ENCODE measurements around the gene FUOM.

Gene FUOM

DNA sequence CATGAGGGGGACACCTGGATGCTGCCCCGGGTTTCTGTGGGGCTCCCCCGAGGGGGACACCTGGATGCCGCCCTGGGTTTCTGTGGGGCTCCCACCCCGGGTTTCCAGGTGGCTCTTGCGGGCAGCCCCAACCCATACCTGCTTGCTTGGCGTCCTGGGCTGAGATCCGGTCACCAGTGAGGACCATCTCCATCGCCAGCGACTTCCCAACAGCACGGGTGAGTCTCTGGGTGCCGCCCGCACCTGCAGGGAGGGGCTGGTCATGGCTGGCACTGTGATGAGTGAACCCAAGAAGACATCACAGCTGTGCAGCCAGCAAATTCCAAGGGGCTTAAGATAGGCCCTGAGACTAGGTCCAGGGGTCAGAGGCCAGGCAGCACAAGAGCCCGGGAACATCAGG lies 8.9 kb upstream of the FUOM start:
- DNase-seq (ENCODE audit: low read depth), result no peak

DNA sequence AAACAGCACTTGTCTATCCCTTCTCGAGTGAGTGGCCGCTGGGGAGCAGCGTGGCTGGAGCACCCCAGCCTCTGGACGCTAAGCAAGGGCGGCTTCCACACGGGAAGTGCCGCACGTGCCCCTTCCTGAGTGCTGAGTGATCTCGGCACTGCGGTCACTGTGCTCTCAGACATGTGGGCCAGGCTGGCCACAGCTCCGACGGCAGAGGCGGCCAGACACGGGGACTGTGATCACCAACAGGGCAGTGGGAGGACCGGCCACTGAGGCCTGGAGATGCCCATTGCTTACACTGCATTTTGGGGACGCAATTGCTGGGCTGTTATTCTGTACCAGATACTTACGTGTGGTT lies 8.3 kb upstream of the FUOM start:
- DNase-seq (ENCODE audit: low read depth), result no peak

DNA sequence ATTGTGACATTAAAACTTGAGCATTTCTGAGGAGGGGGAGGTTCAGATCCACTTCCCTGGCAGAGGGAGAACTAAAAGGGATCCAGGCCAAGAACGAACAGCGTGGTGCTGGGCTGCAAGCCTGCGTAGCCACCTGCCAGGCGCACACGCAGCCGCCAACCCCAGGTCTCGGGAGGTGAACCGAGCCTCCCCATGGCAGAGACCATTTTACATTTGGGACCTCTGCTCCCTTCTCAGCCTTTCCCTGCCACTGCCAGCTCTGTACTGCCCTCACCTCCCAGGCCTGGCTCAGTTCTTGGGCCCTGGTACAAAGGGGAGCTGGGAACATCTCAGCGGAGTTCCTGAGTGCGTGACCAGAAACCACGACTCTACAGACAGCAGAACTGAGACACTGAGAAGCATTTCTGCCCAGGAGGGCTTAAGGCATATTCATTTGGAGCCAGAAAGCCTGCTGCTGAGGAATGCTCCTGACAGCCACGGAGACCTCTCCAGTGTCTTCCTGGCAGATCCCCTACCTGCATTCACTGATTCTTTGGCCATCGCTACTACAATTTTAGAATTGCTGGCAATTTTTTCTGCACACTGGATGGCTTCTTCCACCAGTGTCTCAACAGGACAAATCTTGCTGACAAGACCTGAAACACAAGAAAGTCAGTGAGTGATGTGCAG lies 7.8 kb upstream of the FUOM start:
- no peak for DNase-seq (ENCODE audit: low read depth)

DNA sequence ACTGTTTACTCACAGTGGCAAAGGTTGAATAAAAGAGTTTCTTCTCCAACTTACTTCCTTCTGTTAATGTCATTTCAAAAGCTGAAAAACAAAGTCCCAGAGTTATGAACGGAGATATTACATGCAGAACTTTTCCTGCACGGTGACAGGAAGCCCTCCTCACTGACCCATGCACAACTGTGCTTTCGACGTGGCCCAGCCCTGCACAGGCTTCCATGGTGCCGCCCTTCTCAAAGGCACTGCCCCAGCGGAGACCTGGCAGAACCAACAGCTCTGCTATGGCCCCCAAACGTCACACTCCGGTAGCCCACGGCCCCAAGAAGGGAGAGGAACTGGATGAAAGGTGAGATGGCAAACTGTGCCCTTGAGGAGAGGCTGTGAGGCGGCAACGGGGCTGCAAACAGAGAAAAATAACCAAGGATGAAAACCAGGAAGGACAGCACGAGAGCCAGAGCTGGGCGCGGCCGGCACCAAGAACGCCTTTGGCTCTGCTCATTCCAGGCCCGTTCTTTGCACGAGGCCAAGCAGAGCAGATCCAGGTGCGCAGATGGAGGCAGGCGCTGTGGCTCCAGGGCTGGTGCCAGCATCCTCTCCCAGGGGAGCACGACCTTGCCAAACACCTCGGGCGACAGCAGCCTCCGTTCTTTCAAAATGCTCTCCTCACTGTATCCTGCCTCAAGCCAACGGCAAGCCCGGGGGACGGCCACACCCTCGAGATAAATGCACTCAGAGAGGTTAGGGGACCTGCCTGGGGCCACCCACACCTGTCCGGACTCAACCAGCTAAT lies 7.0 kb upstream of the FUOM start:
- DNase-seq (ENCODE audit: low read depth), result no peak

DNA sequence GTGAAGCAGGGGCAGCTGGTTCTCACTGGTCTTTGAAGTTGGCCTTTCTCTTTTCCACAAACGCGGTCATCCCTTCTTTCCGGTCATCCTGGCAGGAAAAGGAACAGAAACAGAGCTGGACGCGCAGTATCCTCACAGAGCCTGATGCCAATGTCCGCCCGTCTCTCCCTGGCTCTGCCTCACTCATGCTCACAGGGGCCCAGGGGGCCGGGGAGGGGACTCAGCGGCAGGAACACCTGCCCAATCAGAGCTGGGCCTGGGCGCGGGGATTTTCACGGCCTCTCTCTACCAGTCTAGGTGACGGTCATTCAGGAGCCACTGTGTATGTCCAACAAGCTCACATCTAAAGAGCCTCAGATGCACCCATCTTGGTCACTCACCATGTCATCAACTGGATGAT lies 5.0 kb upstream of the FUOM start:
- no peak for DNase-seq (ENCODE audit: low read depth)

DNA sequence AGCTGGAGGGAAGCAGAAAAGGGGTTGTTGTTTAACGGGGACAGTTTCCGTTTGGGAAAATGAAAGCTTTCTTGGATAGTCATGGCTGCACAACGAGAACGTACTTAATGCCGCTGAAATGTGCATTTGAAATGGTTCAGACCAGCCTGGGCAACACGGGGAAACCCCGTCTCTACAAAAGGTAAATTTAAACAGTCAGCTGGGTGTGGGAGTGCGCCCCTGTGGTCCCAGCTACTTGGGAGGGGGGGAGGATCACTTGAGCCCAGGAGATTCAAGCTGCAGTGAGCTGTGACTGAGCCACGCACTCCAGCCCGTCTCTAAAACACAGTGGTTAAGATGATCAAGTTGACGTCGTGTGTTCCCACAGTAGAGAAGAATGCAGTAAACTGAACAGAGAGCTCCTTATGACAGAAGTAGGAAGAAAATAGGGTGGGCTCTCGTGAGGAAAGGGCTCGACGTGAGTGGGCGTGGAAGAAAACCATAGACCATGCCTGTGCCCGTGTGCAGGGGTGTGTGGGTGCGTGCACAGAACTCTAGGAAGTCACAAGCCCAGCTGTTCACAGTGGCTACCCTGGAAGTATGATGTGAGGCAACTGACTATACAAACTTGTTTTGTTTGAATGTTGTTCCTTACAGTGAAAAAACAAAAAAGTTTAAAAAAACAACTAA lies 4.1 kb upstream of the FUOM start:
- DNase-seq (ENCODE audit: low read depth), result no peak

DNA sequence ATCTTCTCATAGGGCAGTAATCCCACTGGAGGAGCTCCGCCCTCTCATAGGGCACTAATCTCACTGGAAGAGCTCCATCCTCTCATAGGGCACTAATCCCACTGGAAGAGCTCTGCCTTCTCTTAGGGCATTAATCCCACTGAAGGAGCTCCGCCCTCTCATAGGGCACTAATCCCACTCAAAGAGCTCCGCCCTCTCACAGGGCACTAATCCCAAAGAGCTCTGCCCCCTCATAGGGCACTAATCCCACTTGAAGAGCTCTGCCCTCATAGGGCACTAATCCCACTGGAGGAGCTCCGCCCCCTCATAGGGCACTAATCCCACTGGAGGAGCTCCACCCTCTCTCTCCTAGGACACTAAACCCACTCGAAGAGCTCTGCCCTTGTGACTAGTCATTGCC lies 3.4 kb upstream of the FUOM start:
- DNase-seq (ENCODE audit: low read depth), result no peak

DNA sequence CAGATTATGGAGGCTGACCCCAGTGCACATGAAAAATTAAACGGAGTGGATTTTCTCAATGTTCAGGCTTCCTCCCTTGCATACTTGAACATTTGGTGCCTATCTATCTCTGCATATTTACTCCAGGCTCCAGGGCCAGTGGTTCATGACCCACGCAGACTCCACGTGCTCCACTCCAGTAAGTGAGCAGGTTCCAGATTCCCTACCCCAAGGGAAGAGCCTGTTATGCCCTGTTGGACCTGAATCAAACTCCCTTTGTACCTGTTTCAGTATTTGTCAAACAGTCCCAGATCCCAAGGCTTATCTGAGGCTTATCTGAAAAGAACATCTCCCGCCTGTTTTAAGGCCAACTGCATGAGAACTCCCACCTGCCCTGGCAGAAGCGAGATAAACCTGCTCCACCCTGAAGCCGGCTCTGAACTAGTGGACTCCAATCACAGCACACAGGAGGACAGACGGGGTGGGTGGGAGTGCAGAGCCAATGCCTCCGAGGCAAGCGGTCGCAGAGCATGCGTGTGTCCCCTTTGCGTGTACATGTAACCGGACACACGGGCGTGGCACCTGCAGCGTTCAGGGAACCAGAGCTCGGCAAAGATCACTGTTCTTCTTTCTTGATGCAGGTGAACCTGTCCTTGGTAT lies 2.3 kb upstream of the FUOM start:
- no peak for DNase-seq (ENCODE audit: low read depth)

DNA sequence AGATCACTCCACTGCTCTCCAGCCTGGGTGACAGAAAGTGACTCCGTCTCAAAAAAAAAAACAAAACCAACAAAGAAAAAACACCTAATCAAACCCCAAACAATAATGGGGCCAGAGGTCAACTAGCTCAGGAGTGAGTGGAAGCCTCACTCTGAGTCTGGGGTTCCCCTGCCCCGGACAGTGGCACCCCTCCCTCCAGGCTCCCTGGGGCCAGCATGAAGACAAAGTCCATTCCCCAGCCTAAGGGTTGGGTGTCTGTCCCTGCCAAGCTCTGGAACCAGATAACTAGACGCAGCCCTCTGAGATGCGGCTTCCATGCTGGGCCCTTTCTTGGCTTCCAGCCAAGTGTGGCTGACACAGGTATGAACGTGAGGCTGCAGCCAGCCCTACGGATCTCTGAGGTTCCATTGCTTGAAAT lies 1.7 kb upstream of the FUOM start:
- no peak for DNase-seq (ENCODE audit: low read depth)

DNA sequence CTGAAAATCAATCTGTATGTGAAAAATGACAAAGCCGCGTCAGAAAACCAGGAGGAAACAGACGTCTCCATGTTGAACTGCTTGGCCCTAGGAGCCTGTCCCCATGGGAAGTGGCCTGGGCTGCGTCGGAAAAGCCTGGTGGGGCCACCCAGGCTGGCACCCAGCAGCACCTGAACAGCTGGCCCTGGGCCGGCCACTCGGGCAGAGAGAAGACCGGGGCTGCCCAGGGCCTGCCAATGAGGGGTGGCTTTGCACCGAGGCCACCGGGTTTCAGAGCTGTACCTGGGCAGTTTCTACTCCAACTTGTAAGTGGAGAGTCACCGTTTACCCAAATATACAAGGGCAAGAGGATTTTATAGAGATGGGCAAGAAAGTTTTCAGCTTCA lies 1.1 kb upstream of the FUOM start:
- DNase-seq (ENCODE audit: low read depth), result no peak

DNA sequence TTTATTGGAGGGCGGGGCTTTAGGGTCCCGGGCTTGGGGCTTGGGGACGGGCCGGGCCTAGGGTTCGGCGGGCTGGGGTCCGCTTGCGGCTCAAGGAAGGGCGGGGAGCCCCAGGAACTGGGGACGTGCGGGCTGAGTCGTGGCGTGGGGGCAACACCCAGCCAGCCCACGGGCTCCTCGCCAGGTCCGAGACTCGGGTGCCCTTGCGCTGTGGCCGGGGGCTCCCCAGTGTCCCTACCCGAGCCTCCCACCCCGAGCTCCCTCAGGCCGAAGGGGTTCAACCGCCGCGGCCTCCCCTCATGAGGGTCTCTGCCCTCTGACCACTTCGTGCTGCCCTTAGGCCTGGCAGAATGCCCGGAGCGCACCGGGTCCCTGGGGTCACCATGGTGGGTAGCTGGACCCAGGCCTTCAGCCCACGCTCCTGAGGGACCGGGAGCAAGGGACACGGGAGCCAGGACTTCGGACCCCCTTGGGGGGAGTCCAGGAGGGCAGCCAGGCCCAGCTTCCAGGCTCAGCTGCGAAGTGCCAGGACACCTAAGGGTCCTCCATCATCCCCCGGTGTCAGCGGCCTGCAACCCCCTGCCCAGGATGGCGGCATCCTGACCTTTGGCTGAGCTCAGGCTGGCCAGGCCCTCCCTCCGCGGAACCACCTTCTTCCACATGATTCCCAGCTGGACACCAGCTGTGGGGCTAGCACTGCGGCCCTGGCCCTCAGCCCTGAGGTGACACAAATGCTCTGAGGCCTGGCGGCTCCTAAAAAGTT lies 524 bp upstream of the FUOM start:
- DNase-seq (ENCODE audit: low read depth), result no peak

DNA sequence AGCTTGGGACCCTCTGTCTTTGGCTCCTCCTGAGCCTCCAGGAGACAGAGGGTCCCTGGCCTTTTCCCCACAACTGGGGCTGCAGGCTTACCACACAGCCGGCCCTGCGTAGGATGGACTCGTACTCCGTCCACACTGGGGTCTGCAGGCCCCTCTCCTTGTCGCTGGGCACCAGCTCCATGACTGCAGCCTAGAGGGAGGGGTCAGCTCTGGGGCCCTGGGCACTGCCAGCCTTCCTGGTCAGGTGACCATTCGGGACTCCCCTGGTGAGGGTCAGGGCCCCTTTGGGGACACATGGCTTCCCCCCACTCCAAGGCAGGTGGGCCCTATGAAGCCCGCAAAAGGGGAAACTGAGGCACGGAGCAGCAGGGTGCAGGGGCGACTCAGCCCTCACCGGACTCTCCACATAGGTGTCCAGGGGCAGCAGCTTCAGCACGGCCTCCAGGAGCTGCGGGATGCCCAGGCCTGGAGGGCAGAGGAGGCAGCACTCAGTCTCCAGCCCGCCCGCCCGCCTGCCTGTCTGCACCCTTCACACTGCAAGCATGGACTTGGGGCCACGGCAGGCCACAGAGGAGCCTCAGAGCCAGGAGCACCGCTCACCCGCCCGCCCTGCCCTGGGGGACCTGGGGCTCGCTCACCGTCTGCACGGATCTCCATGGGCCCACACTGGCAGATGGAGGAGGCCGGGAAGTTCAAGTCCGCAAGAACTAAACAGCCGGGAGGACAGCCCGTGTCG lies 1.1 kb downstream of the FUOM start:
- DNase-seq (ENCODE audit: low read depth), result no peak

DNA sequence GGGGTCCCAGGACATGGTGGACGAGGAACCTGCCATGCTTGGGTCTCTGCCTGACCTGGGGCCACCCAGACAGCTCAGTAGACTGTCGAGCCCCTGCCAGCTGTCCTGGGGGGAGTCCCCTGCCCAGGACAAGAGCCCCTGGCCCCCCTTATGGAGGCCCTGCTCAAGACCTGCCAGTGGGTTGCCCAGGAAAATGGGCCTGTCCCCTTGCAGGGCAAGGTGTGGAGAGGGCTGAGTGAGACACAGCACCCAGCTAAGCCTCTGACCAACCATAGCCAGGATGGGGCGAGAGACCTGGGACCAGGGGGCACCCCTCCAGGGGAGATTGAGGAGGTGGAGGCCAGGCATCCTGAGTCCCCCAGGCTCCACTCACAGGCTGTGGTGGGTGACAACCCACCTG lies 1.8 kb downstream of the FUOM start:
- DNase-seq (ENCODE audit: low read depth), result no peak

DNA sequence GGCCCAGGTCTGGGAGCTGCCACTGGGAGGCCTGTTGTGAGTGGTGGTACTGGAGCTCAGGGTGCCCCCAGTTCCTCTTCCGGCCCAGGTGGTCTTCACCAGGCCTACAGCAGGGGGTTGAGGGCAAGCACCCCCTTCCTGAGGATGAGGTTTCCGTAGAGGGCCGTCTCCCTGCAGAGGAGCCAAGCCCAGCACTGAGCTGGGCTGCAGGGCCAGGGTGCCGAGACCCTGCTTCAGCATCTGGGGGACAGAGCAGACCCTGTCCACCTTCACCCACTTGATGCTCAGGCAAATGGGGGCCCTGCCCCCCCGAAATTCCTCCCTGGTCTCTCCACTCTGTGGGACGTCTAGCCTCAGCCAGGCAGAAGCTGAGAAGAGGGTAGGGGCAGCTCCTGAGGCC lies 2.6 kb downstream of the FUOM start:
- DNase-seq (ENCODE audit: low read depth), result no peak

DNA sequence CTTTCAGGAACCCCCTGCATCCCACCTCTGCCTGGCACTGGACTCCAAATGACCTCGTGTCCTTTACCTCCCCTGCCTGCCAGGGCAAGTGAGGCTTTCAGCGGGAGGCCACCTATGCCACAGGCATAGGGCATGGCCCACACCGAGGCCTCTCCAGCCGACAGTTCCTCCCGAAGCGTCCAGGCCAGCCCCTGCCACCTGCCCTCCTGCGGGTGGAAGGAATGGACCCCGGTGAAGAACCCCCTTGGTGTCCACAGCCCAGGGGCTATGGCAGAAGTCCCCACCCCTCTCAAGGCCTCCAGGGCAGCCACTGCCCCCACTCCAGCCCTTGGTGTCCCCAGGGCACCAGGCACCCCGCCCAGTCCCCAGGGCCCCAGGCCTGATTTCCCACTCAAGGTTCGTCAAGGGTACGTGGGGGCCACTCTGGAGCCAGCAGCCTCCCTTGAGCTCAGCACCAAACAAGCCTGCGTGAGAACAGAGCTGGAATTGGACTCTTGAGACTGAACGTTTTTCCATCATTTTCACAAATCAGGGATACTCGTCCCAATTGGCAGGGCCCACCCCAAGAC lies 3.1 kb downstream of the FUOM start:
- no peak for DNase-seq (ENCODE audit: low read depth)

DNA sequence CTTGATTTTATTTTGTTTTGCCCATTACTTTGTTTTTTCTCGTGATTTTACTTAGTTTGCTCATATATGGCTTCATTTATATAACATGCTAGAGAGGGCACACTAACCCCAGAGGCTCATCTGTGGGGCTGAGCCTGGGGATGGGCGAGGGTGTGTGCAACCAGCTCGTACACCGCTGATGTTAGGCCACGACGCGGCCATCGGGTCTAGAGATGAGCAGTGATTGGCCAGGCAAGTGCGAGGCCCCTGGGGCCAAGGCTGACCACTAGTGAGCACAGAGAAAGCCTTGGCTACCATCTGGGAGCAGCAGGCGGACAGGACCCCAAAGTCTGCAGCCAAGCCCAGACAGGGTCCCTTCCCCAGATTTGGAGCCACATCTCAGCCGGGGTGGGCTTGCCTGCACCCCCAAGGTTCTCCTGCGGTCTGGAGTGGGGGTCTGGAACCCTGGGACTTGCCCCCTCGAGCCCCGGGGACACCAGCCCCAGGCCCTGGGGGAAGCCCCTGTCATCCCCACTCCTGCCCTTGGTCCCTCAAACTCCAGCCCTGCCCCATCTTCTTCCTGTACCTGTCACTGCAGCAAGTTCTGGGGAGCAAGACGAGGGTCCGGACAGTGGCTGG lies 3.7 kb downstream of the FUOM start:
- DNase-seq (ENCODE audit: low read depth), result no peak

DNA sequence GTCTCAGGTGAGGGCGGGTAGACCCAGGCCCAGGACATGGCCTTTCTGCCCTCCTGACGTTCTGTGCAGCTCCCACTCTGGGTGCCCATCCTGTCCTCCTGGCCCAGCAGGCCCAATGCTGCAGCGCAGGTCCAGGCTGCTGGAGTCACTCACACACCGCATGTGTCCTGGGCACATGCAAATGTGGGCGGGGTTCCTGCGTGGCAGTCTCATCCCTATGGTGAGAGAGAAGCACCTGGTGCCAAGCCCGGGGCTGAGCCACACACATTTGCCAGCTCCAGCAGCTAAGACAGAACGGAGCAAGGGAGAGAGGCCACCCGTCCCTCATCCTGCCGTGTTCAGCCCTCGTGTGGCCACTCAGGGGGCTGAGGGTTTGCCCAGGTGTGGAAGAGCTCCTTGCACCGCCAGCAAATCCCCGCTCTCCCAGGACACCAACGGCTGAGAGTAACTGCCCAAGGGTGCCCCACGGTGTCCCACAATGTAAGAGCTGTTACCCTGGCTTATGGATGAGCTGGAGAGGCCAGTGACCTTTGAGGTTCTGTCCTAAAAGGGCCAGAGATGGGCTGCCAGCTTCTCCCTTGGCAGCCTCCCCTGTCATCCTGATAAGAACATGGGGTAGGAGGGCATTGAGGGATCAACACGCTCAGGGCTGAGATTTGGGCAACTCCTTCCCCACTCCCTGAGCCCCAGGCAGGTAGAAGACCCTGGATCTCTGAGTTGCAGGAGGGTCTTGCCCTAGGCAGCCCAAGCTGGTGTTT lies 4.4 kb downstream of the FUOM start:
- no peak for DNase-seq (ENCODE audit: low read depth)

DNA sequence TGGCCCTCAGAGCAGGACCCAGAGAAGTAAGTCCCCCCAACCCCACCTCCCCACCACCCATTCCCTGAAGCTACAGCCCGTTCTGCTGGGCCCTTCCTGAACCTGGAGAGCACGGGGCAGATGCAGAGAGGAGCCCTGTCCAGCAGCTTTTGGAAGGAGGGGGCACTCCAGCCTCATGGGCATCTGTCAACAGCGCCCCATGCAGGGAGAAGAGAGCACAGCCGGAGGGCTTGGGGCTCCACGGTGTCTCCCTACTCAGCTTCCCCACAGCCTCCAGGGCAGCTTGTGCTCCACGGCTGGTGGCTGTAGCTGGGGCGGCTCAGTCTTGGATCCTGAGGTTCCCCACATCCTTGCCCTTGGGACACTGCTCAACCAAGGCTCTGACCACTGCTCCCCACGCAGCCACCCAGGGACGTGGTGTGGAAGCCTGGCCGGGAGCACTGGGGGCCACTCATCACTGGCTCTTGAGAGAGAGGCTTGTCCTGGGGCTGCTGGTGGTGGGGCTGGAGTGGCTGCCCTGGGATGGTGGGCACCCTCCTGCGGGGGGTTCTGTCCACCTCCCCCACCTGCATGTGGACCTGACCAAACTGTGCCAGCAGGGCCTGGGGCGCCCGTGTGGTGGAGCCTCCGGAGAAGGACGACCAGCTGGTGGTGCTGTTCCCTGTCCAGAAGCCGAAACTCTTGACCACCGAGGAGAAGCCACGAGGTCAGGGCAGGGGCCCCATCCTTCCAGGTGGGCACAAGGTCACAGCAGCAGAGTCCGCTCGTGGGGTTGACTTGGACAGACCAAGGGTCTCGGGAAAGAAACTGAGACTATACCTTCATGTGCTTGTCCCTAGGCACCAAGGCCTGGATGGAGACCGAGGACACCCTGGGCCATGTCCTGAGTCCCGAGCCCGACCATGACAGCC lies 6.2 kb downstream of the FUOM start:
- no peak for DNase-seq (ENCODE audit: low read depth)

DNA sequence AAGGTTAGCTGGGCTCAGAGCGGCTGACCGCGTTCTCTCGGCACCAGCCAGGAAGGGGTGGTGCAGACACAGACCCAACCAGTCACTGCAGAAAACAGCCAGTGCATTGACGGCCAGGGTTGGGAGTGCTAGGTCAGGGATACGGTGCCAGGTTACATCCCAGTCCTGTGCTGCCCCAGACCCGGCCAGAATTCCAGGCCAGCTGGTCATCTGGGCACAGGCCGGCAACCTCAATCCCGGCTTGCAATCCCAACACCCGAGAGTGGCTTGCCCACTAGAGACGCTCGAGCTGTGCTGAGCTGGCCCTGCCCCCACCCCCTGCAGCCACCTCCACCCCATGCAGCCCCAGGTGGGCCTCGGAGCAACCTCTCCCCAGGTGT lies 6.9 kb downstream of the FUOM start:
- no peak for DNase-seq (ENCODE audit: low read depth)

Measured in fibroblast of the conjunctiva (primary cell).